ENCODE results near the gene TMPRSS13.

DNA sequence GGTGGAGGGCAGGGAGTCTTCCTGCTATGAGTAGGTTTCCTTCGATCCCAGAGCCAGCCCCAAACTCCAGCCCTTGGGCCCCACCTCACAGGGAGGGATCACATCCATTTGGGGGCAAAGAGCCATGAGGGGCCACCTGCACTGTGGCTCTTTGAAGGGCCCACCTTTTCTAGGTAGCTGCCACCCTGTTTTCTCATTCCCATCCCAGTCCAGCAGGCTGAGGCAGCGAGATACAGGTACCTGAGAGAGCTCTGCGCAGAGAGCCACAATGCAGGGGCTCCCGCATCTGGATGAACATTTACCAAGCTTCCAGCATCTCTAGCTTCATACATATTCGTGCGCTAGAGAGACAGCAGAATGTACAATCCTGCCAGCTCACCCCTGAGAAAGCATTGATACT is 69.1 kb downstream of the TMPRSS13 start:
- TF ChIP-seq, protein P1, sequence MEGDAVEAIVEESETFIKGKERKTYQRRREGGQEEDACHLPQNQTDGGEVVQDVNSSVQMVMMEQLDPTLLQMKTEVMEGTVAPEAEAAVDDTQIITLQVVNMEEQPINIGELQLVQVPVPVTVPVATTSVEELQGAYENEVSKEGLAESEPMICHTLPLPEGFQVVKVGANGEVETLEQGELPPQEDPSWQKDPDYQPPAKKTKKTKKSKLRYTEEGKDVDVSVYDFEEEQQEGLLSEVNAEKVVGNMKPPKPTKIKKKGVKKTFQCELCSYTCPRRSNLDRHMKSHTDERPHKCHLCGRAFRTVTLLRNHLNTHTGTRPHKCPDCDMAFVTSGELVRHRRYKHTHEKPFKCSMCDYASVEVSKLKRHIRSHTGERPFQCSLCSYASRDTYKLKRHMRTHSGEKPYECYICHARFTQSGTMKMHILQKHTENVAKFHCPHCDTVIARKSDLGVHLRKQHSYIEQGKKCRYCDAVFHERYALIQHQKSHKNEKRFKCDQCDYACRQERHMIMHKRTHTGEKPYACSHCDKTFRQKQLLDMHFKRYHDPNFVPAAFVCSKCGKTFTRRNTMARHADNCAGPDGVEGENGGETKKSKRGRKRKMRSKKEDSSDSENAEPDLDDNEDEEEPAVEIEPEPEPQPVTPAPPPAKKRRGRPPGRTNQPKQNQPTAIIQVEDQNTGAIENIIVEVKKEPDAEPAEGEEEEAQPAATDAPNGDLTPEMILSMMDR (IDR thresholded peaks at IDR 0.05; ENCODE audit: poor library complexity): no peak
- TF ChIP-seq EZH2 (IDR thresholded peaks at IDR 0.05; ENCODE audit: borderline replicate concordance) (no peak), EZH2phosphoT487 (IDR thresholded peaks at IDR 0.05; ENCODE audit: low read depth, severe bottlenecking, unreplicated experiment) (no peak)

Measured in hepatocyte (in vitro differentiated cells).